Tibial nerve (tissue), 4 donors: ENCODE data around the gene PFN2.

Experiments used
- CTCF ChIP-seq, 5 experiments: fragments of 200-600 bp in 3 of 5; fragments of 450-650 bp in 2 of 5; sonication (generic) in 3 of 5; IDR thresholded peaks; one replicate each; pipeline ENCODE4 v1.5.1; 2016 to 2019; ENCODE audit warnings: antibody characterized with exemption in 5 of 5, mild to moderate bottlenecking in 3 of 5, moderate library complexity in 2 of 5
- EP300 ChIP-seq, 2 donors: sonication (generic); formaldehyde crosslinking; IDR thresholded peaks; one replicate each; pipeline ENCODE4 v1.6.1; 2017; ENCODE audit warnings: antibody characterized with exemption in 2 of 2, mild to moderate bottlenecking in 1 of 2
- POLR2A ChIP-seq, 2 donors: fragments of 450-650 bp; IDR thresholded peaks; one replicate each; pipeline ENCODE4 v1.6.1; 2017; ENCODE audit warnings: antibody characterized with exemption in 2 of 2, mild to moderate bottlenecking in 2 of 2, moderate library complexity in 2 of 2

- TF ChIP-seq EP300 (IDR thresholded peaks at IDR 0.05) (no peak), CTCF (IDR thresholded peaks at IDR 0.05) (no peak), POLR2A (IDR thresholded peaks at IDR 0.05) (no peak)
These were observed 12.9 kb upstream of the PFN2 start for GRCh38 chr3:149983628-149984027.
